Large intestine (tissue), 3 donors: ENCODE data around the gene DYNC1H1. TPM values are rescaled to one million over a fixed set of nuclear protein-coding genes. Genes with fewer than 3 reads are reported as not detected.

Source experiments
- DNase-seq, 2 donors: peaks; one replicate each; pipeline versions ENCODE4 v3.0.0 to v3.0.0-alpha.2; 2013
- H3K27ac ChIP-seq: one replicate; pipeline ENCODE4 v1.5.1; 2013; ENCODE audit warnings: low read length
- H3K27me3 ChIP-seq: 2 replicates; pipeline ENCODE4 v1.6.1; 2013; ENCODE audit warnings: low read length; ENCODE audit not compliant: control insufficient read depth, insufficient read depth
- H3K36me3 ChIP-seq: 2 replicates; pipeline ENCODE4 v1.6.1; 2013; ENCODE audit warnings: low read length; ENCODE audit not compliant: control insufficient read depth, insufficient read depth
- H3K4me1 ChIP-seq: one replicate; pipeline ENCODE4 v1.6.1; 2013; ENCODE audit warnings: low read length; ENCODE audit not compliant: control insufficient read depth, insufficient read depth
- H3K4me3 ChIP-seq: one replicate; pipeline ENCODE4 v1.5.1; 2013; ENCODE audit warnings: low read length
- H3K9me3 ChIP-seq: one replicate; pipeline ENCODE4 v1.6.1; 2013; ENCODE audit warnings: mild to moderate bottlenecking, low read depth, low read length, moderate library complexity; ENCODE audit not compliant: control insufficient read depth
- WGBS: methylation state at CpG from one replicate; pipeline ENCODE4 v1.1.5; 2013; ENCODE audit warnings: low lambda C conversion rate; ENCODE audit not compliant: insufficient coverage; 5-methylcytosine and 5-hydroxymethylcytosine counted together
- polyA plus RNA-seq: library from polyadenylated mRNA; unstranded; fragments of 120-200 nt; gene quantifications from one replicate; pipeline ENCODE4 v1.2.1, GENCODE V29; 2013

DYNC1H1 gene
- polyA plus RNA-seq, 1 donor = 259 TPM

- H3K4me3 ChIP-seq = no peak overlapping the region
- H3K27ac ChIP-seq = no peak overlapping the region
- DNase-seq = peak; percentile 59 to 71
- H3K27me3 ChIP-seq = no peaks in the 10 kb centered on the region
- 0% methylated on average over 2 of the region's 12 CpGs for WGBS
- peaks cover 5% of the 10 kb centered on the region for H3K4me1 ChIP-seq
- H3K36me3 ChIP-seq = no peaks in the 10 kb centered on the region
- H3K9me3 ChIP-seq = no peaks in the 10 kb centered on the region
These were observed 132.3 kb downstream of the DYNC1H1 start for GRCh38 chr14:102096569-102097188.

DNA sequence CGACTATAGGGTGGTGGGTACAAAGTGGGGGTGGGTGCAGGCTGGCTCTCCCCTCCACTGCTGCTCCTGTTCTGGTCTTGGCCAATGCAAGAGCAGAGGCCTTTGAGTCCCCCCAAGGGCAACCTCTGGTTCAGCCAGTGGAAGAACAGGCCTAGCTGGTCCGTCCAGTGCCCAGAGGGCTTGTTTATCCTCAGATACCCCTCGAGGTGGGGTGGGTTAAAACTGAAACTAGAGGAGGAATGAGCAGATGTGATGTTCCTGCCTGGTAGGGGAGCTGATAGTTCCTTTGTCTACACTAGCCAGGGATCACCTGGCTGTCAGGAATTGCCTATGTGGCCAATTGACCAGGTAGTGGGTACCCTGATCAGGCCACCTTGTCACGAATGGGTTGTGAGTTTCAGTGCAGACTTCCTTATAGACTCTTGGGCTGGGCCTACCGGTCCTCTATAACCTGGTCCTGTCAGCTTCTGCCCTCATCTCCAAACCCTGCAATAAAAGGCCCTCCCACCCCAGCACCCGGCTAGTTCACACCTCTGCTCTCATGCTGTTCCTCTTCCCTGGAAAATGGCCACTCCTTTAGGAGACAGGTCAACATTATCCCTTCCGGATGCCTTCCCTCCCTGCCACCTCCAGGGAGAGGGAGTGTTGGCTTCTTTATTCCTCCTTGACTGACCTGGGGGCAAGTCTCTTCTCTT is 133.2 kb downstream of the DYNC1H1 start:
- H3K9me3 ChIP-seq = no peaks in the 10 kb centered on the region
- no peaks in the 10 kb centered on the region for H3K27me3 ChIP-seq
- no peak overlapping the region for H3K27ac ChIP-seq
- H3K4me3 ChIP-seq = no peak overlapping the region
- no peaks in the 10 kb centered on the region for H3K36me3 ChIP-seq
- DNase-seq = peak in 1 of 2 donors; percentile 35
- H3K4me1 ChIP-seq = peaks cover 5% of the 10 kb centered on the region
- WGBS = no CpG with 5 or more reads among the region's 7 CpGs

- Histone ChIP-seq H3K4me1 (no peaks in the 10 kb centered on the region), H3K4me3 (no peak overlapping the region), H3K36me3 (no peaks in the 10 kb centered on the region), H3K27ac (no peak overlapping the region), H3K9me3 (no peaks in the 10 kb centered on the region), H3K27me3 (no peaks in the 10 kb centered on the region)
- no CpG with 5 or more reads among the region's 10 CpGs for WGBS
- DNase-seq = no peak
These were observed 138.8 kb downstream of the DYNC1H1 start for GRCh38 chr14:102103062-102103695.

GRCh38 chr14:102105369-102105768 is 141.0 kb downstream of the DYNC1H1 start:
- Histone ChIP-seq H3K27me3 (no peaks in the 10 kb centered on the region), H3K4me3 (no peak overlapping the region), H3K27ac (no peak overlapping the region), H3K4me1 (no peaks in the 10 kb centered on the region), H3K36me3 (no peaks in the 10 kb centered on the region), H3K9me3 (no peaks in the 10 kb centered on the region)
- DNase-seq = no peak
- WGBS = no CpG with 5 or more reads among the region's 4 CpGs

Other genes starting within 250 kb of the DYNC1H1 start
- gene PPP2R5C, start 202.9 kb upstream of the DYNC1H1 start, polyA plus RNA-seq = 93.4 TPM
- 661 TPM for gene HSP90AA1, start 122.5 kb downstream of the DYNC1H1 start, polyA plus RNA-seq
- 27.1 TPM for gene WDR20, start 175.3 kb downstream of the DYNC1H1 start, polyA plus RNA-seq